SKM-1 (cell line): ENCODE results near the gene PIK3R3.
A peak's percentile ranks its signal among the peaks of the same experiment; 100 is the strongest.
"Not testable (repeated sequence)": the region's sequence is repeated elsewhere in the genome, so short reads cannot be mapped to it uniquely, and the experiment has no call there.

Experiments used
- DNase-seq: peaks from one replicate; lab custom pipeline; 2025; ENCODE audit not compliant: unreplicated experiment; lab: John Stamatoyannopoulos, UW

The PIK3R3 gene

DNA sequence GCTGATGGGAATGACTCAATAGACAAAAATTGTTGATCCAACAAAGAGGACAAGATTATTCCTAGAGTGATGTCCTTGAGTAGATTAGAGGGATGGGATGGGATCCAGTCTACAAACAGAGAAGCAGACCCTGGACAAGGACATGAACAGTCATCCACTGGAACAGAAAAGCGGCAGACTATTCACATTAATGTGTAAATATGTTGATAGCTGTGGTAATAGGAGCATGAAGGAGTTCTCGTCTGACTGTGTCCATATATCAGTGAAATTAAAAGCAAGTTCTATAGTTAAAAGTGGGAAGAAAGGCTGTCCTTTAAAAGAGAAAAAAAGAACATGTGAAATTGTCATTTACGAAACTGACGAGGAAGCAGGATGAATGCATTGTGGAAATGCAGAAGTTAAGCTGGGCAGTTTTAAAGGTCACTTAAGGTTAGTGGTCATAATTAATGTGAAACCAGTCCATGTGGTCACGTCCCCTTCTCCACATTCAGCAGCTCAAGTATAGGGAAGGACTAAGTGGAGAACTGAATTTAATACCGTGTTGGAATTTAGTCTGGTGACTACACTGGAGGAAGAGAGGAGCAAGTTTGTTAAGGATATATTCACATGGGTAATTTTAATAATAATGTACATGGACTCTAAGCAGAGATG, 62.1 kb downstream of the PIK3R3 start:
- DNase-seq = peak; percentile 91

GRCh38 chr1:46068525-46068924, 63.9 kb downstream of the PIK3R3 start:
- no peak for DNase-seq

GRCh38 chr1:46067652-46068051, 64.8 kb downstream of the PIK3R3 start:
- no peak for DNase-seq

DNA sequence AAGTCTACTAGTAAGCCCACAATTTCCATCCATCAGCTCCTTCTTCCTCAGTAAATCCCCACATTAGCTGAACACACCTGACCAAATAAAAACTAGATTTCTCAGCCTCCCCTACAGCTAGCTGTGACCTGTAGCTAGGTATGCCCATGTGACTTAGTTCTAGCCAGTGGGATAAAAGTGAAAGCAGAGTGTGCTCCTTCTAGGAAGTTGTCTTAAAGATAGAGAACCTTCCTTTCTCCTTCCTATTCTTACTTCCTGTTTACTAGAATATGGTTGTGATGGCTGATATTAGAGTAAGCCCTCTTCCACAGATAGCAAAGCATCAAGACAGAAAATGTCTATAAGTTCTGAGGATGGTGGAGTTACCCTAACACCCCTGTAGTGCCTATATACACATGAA, 67.0 kb downstream of the PIK3R3 start:
- DNase-seq = peak; percentile 8

DNA sequence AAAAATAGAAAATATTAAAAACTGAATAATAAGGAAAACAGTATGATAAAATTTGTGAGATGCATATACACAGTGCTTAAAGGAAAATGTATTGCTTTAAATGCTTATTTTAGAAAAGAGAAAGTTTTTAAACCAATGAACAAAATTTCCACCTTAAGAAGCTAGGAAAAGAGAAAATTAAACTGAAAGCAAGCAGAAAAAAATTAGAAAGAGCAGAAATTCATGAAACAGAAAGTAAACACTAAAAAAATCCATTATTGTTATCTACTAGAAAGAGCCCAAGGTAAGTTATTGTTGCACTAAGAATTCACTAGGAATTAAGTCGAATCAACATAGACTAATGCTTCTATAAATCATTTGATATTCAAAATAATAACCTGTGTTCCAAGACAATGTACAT, 67.7 kb downstream of the PIK3R3 start:
- DNase-seq = no peak

GRCh38 chr1:46062651-46063319, 69.6 kb downstream of the PIK3R3 start:
- no peak for DNase-seq

GRCh38 chr1:46061146-46061545, 71.3 kb downstream of the PIK3R3 start:
- DNase-seq = no peak

DNA sequence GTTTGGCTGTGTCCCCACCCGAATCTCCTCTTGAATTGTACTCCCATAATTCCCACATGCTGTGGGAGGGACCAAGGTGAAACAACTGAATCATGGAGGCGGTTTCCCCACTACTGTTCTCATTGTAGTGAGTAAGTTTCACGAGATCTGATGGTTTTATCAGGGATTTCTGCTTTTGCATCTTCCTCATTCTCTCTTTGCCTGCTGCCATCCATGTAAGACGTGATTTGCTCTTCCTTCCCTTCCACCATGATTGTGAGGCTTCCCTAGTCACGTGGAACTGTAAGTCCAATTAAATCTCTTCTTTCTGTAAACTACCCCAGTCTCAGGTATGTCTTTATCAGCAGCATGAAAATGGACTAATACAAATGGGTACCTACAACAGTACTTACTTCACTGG, 73.5 kb downstream of the PIK3R3 start:
- DNase-seq = no peak

DNA sequence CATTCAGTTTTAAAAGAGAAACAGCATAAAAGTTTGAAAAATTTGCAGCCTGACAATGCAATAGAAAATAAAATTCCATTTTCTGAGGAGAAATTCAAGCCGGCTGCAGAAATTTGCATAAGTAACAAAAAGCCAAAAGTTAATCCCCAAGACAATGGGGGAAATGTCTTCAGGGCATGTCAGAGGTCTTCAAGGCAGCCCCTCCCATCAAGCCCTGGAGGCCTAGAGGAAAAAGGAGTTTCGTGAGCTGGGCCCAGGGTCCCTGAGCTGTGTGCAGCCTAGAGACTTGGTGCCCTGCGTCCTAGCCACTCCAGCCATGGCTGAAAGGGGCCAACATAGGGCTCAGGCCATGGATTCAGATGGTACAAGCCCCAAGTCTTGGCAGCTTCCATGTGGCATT, 74.6 kb downstream of the PIK3R3 start:
- DNase-seq = no peak

DNA sequence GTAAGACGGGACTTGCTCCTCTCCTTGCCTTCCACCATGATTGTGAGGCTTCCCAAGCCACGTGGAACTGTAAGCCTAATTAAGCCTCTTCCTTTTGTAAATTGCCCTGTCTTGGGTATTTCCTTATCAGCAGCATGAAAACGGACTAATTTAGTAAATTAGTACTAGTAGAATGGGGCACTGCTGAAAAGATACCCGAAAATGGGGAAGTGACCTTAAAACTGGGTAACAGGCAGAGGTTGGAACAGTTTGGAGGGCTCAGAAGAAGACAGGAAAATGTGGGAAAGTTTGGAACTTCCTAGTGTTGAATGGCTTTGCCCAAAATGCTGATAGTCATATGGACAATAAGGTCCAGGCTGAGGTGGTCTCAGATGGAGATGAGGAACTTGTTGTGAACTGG, 75.2 kb downstream of the PIK3R3 start:
- not testable (repeated sequence) for DNase-seq

DNA sequence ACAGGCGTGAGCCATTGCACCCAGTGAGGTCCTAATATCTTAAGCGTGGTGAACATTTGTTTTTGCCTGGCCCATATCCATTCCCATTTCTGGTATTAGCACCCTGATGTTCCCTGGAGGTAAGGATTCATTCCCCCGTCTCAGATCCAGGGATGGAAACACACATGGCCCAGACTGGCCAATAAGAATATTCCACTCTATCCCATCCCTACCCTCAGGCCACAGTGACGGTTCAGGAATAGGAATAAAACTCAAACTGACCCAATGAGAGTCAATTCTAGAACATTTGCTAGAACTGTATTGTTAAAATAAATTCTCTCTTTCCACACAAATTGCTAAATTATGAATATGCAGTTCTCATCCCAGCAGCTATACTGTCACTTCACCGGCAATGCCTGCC, 76.1 kb downstream of the PIK3R3 start:
- no peak for DNase-seq

DNA sequence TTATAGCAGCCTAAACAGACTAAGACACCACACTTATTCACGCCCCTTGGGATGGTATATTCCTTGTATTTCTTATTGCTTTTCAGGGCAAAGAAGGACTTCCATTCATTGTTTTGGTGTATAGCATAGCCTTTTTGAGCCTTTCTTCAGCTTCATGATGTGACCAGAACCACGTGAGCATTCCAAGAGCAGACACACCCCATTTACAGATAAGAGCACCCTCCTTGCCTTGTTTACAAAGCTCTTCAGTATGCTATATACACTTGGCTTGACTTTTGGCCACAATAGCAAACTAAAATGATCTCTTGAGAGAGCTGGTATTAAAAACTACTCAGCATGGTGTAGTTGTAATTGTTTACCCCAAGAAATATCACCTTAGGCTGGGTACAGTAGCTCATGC, 78.7 kb downstream of the PIK3R3 start:
- DNase-seq = no peak

DNA sequence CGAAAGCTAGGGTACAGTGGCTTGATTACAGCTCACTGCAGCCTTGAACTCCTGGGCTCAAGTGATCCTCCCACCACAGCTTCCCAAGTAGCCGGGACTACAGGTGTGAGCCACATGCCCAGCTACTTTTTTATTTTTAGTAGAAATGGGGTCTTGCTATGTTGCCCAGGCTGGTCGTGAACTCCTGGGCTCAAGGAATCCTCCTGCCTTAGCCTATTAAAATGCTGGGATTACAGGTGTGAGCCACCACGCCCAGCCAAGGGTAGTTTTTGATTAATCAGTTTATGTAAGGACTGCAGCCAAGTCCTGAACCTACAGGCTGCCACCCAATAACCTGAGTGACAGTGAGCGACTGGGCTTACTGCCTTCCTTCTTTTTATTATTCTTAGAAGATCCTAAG, 88.3 kb downstream of the PIK3R3 start:
- DNase-seq = no peak

DNA sequence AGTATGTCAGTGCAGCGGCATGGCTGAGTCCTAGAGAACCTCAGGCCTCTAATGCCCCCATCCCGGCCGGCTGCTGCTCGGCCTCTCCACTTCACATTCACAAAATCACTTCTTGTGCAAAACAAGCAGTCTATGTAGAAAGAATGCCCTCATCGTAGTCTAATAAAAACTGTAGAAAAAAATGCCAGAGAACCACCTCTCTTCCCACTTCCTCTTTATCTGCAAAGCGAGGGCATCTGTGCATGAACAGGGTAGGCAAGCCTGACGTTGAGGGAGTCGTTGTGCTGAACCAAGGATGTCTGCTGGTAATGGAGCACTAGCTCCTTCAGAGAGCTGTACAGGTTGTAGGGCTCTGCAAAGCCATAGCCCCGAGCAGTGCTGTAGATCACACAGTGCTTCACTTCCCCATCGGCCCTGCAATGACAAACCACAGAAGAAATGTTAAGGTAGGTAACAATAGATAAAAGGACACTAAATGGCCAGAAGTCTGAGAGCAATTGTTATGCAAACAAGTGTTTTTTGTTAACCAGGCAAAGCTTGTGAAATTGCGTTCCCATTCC, 88.9 kb downstream of the PIK3R3 start:
- peak; percentile 95 for DNase-seq

GRCh38 chr1:46041974-46042373, 90.5 kb downstream of the PIK3R3 start:
- no peak for DNase-seq

DNA sequence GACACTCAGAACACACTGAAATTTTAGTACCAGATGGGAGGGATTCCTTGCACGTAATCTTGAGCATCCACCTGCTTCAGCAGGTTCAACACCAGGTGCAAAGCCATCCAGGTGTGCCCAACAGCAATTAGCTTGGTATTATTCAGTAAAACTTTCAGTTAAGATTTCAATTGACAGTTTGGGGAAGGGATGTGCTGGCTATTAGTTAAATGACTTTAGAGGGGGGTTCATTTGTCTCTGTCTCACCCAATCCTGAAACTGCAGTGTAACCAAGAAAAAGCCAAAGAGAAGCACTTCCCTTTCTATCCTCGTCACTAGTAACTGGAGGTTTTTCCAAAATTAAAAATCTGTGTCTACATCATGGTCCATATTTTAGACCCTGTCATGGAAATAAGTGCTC, 90.9 kb downstream of the PIK3R3 start:
- DNase-seq = no peak

DNA sequence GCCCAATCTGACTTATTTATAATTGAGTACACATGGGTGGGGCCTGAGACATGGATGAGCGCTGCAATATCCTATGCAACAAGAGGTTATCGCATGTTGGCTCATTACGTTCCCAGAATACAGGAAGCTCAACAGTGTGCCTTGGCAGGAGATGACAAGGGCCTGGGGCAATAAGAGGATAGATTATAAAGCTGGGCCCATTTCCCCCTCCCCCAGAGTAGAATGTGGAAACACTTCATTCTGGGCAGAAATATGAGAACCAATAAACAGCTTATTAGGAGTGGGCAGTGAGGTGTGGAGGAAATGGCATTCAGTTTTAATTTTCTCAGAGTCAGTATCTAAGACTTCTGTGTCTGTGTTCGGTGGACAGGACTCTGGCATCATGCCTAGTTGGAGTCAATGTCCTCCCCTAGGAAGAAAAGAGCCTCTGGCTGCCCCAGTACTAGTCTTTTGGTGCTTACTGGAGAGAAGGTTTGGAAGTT, 92.8 kb downstream of the PIK3R3 start:
- no peak for DNase-seq

GRCh38 chr1:46036894-46037839, 95.3 kb downstream of the PIK3R3 start:
- DNase-seq = peak; percentile 75

DNA sequence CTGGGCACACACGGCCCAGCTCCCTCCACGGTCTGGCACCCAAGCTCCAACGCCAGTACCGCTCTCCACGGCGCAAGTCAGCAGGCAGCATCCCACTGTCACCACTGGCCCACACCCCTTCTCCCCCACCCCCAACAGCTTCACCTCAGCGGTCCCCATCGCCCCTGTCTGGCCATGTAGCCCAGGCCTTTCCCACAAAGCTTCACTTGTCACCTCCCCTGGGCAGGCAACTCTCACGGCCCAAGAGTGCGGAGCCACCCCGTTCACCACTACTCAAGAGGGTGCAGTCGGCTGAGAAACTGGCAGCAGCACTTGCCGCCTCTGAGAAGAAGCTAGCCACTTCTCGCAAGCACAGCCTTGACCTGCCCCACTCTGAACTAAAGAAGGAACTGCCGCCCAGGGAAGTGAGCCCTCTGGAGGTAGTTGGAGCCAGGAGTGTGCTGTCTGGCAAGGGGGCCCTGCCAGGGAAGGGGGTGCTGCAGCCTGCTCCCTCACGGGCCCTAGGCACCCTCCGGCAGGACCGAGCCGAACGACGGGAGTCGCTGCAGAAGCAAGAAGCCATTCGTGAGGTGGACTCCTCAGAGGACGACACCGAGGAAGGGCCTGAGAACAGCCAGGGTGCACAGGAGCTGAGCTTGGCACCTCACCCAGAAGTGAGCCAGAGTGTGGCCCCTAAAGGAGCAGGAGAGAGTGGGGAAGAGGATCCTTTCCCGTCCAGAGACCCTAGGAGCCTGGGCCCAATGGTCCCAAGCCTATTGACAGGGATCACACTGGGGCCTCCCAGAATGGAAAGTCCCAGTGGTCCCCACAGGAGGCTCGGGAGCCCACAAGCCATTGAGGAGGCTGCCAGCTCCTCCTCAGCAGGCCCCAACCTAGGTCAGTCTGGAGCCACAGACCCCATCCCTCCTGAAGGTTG, 97.6 kb downstream of the PIK3R3 start:
- DNase-seq = no peak

DNA sequence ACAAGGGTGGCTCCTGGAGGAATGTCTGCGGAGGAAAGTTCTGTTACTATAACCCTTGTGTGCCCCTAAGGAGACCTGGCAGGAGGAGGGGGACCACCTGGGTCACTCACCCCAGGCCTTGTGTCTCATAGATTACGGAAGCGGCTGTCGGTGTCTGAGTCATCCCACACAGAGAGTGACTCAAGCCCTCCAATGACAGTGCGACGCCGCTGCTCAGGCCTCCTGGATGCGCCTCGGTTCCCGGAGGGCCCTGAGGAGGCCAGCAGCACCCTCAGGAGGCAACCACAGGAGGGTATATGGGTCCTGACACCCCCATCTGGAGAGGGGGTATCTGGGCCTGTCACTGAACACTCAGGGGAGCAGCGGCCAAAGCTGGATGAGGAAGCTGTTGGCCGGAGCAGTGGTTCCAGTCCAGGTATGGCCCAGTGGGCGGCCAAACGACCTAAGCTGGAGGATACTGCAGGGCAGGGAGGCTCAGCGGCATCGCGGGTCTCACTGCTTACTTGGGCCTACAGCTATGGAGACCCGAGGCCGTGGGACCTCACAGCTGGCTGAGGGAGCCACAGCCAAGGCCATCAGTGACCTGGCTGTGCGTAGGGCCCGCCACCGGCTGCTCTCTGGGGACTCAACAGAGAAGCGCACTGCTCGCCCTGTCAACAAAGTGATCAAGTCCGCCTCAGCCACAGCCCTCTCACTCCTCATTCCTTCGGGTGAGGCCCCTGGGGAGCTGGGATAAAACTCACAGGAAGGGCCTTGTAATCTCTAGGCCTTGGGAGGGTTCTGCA, 101.4 kb downstream of the PIK3R3 start:
- DNase-seq = no peak
